HFF-Myc (cell line): Measurements from ENCODE around the gene AP1M1.

Source experiments
- DNase-seq: peaks from one replicate; pipeline ENCODE4 v3.0.0-alpha.2; 2011; ENCODE audit warnings: low read depth; ENCODE audit errors: extremely low read depth
- H3K4me3 ChIP-seq: replicated peaks from 2 replicates; pipeline ENCODE4 v1.5.1; 2011; ENCODE audit warnings: low read depth, mild to moderate bottlenecking, control low read depth, low read length
- CTCF ChIP-seq: IDR thresholded peaks from 2 replicates; pipeline ENCODE4 v1.5.1; 2012; ENCODE audit warnings: mild to moderate bottlenecking, low read depth, low read length, control low read depth; ENCODE audit errors: missing control alignments

AP1M1 gene

GRCh38 chr19:16257509-16258002 is 59.8 kb downstream of the AP1M1 start:
- H3K4me3 ChIP-seq, result no peak overlapping the region
- DNase-seq, result no peak
- TF ChIP-seq CTCF, result no peak

GRCh38 chr19:16258440-16258903 is 60.8 kb downstream of the AP1M1 start:
- H3K4me3 ChIP-seq, result no peak overlapping the region
- DNase-seq, result no peak
- no peak for TF ChIP-seq CTCF

- no peak overlapping the region for H3K4me3 ChIP-seq
- no peak for DNase-seq
- no peak for TF ChIP-seq CTCF
Observed at GRCh38 chr19:16259385-16260159, 61.9 kb downstream of the AP1M1 start.

GRCh38 chr19:16260160-16260811 is 62.6 kb downstream of the AP1M1 start:
- no peak for DNase-seq
- H3K4me3 ChIP-seq, result no peak overlapping the region
- TF ChIP-seq CTCF, result no peak

- no peak for DNase-seq
- H3K4me3 ChIP-seq, result no peak overlapping the region
- no peak for TF ChIP-seq CTCF
Observed at GRCh38 chr19:16260812-16261161, 63.1 kb downstream of the AP1M1 start.

GRCh38 chr19:16261584-16262368 is 64.1 kb downstream of the AP1M1 start:
- DNase-seq, result no peak
- no peak for TF ChIP-seq CTCF
- H3K4me3 ChIP-seq, result no peak overlapping the region
